ENCODE data around the gene RAB27B. TPM values are rescaled to one million over a fixed set of nuclear protein-coding genes. Genes with fewer than 3 reads are reported as not detected.
A peak's percentile ranks its signal among the peaks of the same experiment; 100 is the strongest.

RAB27B gene
- total RNA-seq, 1 donor from 2014 or later = 22.2 TPM

GRCh38 chr18:54829856-54830255, 1.6 kb downstream of the RAB27B start:
- H3K27ac ChIP-seq = no peak overlapping the region
- DNase-seq (no peak), ATAC-seq (no peak)
- H3K4me1 ChIP-seq = no peaks in the 10 kb centered on the region
- H3K9me3 ChIP-seq = no peaks in the 10 kb centered on the region
- H3K36me3 ChIP-seq = no peaks in the 10 kb centered on the region
- no peak for TF ChIP-seq CTCF (IDR thresholded peaks at IDR 0.05)
- no peaks in the 10 kb centered on the region for H3K27me3 ChIP-seq
- H3K4me3 ChIP-seq = peak overlapping the region; percentile 48
- intact Hi-C loops (cut with DNase I) = no loop called here

GRCh38 chr18:54830260-54830659, 2.0 kb downstream of the RAB27B start:
- Histone ChIP-seq H3K4me3 (no peak overlapping the region), H3K27ac (no peak overlapping the region), H3K4me1 (no peaks in the 10 kb centered on the region), H3K27me3 (no peaks in the 10 kb centered on the region), H3K9me3 (no peaks in the 10 kb centered on the region), H3K36me3 (no peaks in the 10 kb centered on the region)
- TF ChIP-seq CTCF (IDR thresholded peaks at IDR 0.05) = no peak
- intact Hi-C loops (cut with DNase I) = no loop called here
- no peak for ATAC-seq
- DNase-seq = no peak

- Histone ChIP-seq H3K36me3 (no peaks in the 10 kb centered on the region), H3K9me3 (no peaks in the 10 kb centered on the region), H3K27me3 (no peaks in the 10 kb centered on the region), H3K4me3 (no peak overlapping the region), H3K27ac (no peak overlapping the region), H3K4me1 (no peaks in the 10 kb centered on the region)
- ATAC-seq = no peak
- no peak for TF ChIP-seq CTCF (IDR thresholded peaks at IDR 0.05)
- no peak for DNase-seq
- intact Hi-C loops (cut with DNase I) = no loop called here
These were observed 2.6 kb downstream of the RAB27B start for GRCh38 chr18:54830866-54831265.

GRCh38 chr18:54835944-54836343, 7.7 kb downstream of the RAB27B start:
- Histone ChIP-seq H3K36me3 (no peaks in the 10 kb centered on the region), H3K9me3 (no peaks in the 10 kb centered on the region), H3K4me3 (no peak overlapping the region), H3K27ac (no peak overlapping the region), H3K27me3 (no peaks in the 10 kb centered on the region), H3K4me1 (no peaks in the 10 kb centered on the region)
- no peak for TF ChIP-seq CTCF (IDR thresholded peaks at IDR 0.05)
- DNase-seq = no peak
- no peak for ATAC-seq
- intact Hi-C loops (cut with DNase I) = no loop called here

GRCh38 chr18:54843314-54843713, 15.0 kb downstream of the RAB27B start:
- no peaks in the 10 kb centered on the region for H3K4me1 ChIP-seq
- no peaks in the 10 kb centered on the region for H3K36me3 ChIP-seq
- no peaks in the 10 kb centered on the region for H3K27me3 ChIP-seq
- no peak for TF ChIP-seq CTCF (IDR thresholded peaks at IDR 0.05)
- no peak for ATAC-seq
- no peaks in the 10 kb centered on the region for H3K9me3 ChIP-seq
- intact Hi-C loops (cut with DNase I) = no loop called here
- DNase-seq = no peak
- no peak overlapping the region for H3K4me3 ChIP-seq
- no peak overlapping the region for H3K27ac ChIP-seq

- H3K27me3 ChIP-seq = no peaks in the 10 kb centered on the region
- H3K4me1 ChIP-seq = no peaks in the 10 kb centered on the region
- no peak for ATAC-seq
- DNase-seq = no peak
- H3K9me3 ChIP-seq = no peaks in the 10 kb centered on the region
- H3K36me3 ChIP-seq = no peaks in the 10 kb centered on the region
- intact Hi-C loops (cut with DNase I) = no loop called here
- no peak for TF ChIP-seq CTCF (IDR thresholded peaks at IDR 0.05)
- no peak overlapping the region for H3K4me3 ChIP-seq
- H3K27ac ChIP-seq = no peak overlapping the region
These were observed 17.5 kb downstream of the RAB27B start for GRCh38 chr18:54845787-54846186.
